H1 (cell line): Measurements from ENCODE around the gene DOK6. TPM values are rescaled to one million over a fixed set of nuclear protein-coding genes. Genes with fewer than 3 reads are reported as not detected.

ENCODE experiments used
- CHD1 ChIP-seq: IDR thresholded peaks from 2 replicates; pipeline ENCODE4 v1.6.1; 2012; ENCODE audit warnings: low read depth, low read length, improper control_type of control experiment
- GTF2F1 ChIP-seq: IDR thresholded peaks from 2 replicates; pipeline ENCODE4 v1.6.1; 2012; ENCODE audit warnings: low read depth, low read length, improper control_type of control experiment, borderline replicate concordance
- JUN ChIP-seq: IDR thresholded peaks from 2 replicates; pipeline ENCODE4 v1.6.1; 2011; ENCODE audit warnings: low read depth, mild to moderate bottlenecking, improper control_type of control experiment, low read length
- KDM1A ChIP-seq: fragments of 200-600, 300-600 bp; sonication (generic); IDR thresholded peaks from 2 replicates; pipeline ENCODE4 v1.7.1; 2016; ENCODE audit warnings: mild to moderate bottlenecking, low read length, borderline replicate concordance
- PHF8 ChIP-seq: fragments of 200-600 bp; sonication (generic); conservative IDR thresholded peaks from 2 replicates; pipeline ENCODE4 v1.7.1; 2012; ENCODE audit warnings: low read depth, mild to moderate bottlenecking, inconsistent platforms, low read length, moderate library complexity
- SIN3A ChIP-seq, 2 experiments: IDR thresholded peaks in 1 of 2; conservative IDR thresholded peaks in 1 of 2; 2 replicates each; pipeline ENCODE4 v1.6.1; 2011 to 2012; ENCODE audit warnings: low read length in 2 of 2, improper control_type of control experiment in 1 of 2, low read depth in 1 of 2, mild to moderate bottlenecking in 1 of 2
- SRF ChIP-seq: IDR thresholded peaks from 2 replicates; pipeline ENCODE4 v1.6.1; 2011; ENCODE audit warnings: mild to moderate bottlenecking, low read depth, low read length, moderate library complexity
- polyA plus RNA-seq, 7 experiments: library from polyadenylated mRNA; depleted of rRNA in 3 of 7; stranded (reverse) in 5 of 7; unstranded in 2 of 7; fragments of >200 nt in 5 of 7; fragments of 200-250 nt in 2 of 7; gene quantifications; 1 replicate in 5 of 7; 2 replicates in 1 of 7; 4 replicates in 1 of 7; pipeline versions ENCODE4 v1.2.1 to v1.2.3, GENCODE V29; 2011 to 2013; ENCODE audit warnings: missing spikeins in 2 of 7, mixed read lengths in 2 of 7
- total RNA-seq: library from RNA; stranded (reverse); fragmentation: NEBNext Ultra II Directional; extraction: Animal tissue kit (Norgen Biotek cat#: 25700); gene quantifications from 2 replicates; pipeline ENCODE4 v1.2.1, GENCODE V29; 2021

Gene DOK6
- total and polyA plus RNA-seq, 2 of the 8 experiments (the other 6 are each of a cell fraction or from before 2014, with no cell fraction given), result 0.33 to 0.50 TPM

- TF ChIP-seq CHD1 (no peak), PHF8 (no peak), SRF (no peak), JUN (no peak), KDM1A (no peak), GTF2F1 (no peak), SIN3A (conservative IDR thresholded peaks at IDR 0.05 in 1 of 2, IDR thresholded peaks at IDR 0.05 in 1 of 2; ENCODE audit: low read depth in 1 of 2, low read length in 2 of 2) (no peak)
- TF ChIP-seq, all 59 proteins: peak for 0
These were observed 473.4 kb downstream of the DOK6 start (continued) for GRCh38 chr18:69874058-69874457.
